Trophoblast cell (in vitro differentiated cells and primary cell): ENCODE results near the gene DOCK3.

ENCODE experiments used
- DNase-seq, 2 donors: peaks; one replicate each; pipeline ENCODE4 v3.0.0-alpha.2; 2016
- H2AFZ ChIP-seq: 2 replicates; pipeline ENCODE4 v1.6.1; 2013; ENCODE audit warnings: low read length, moderate library complexity, mild to moderate bottlenecking; ENCODE audit not compliant: insufficient read depth, poor library complexity
- H2AK5ac ChIP-seq: 2 replicates; pipeline ENCODE4 v1.6.1; 2013; ENCODE audit warnings: mild to moderate bottlenecking, low read length
- H2BK120ac ChIP-seq: 2 replicates; pipeline ENCODE4 v1.6.1; 2013; ENCODE audit warnings: low read length, mild to moderate bottlenecking, moderate library complexity; ENCODE audit not compliant: insufficient read depth, poor library complexity
- H2BK12ac ChIP-seq: 2 replicates; pipeline ENCODE4 v1.6.1; 2013; ENCODE audit warnings: mild to moderate bottlenecking, low read length, moderate library complexity
- H2BK5ac ChIP-seq: 2 replicates; pipeline ENCODE4 v1.6.1; 2013; ENCODE audit warnings: low read length, low read depth, moderate library complexity, mild to moderate bottlenecking; ENCODE audit not compliant: poor library complexity
- H3K14ac ChIP-seq: 2 replicates; pipeline ENCODE4 v1.6.1; 2013; ENCODE audit warnings: mild to moderate bottlenecking, low read length
- H3K18ac ChIP-seq: 2 replicates; pipeline ENCODE4 v1.6.1; 2013; ENCODE audit warnings: mild to moderate bottlenecking, low read length
- H3K23ac ChIP-seq: 2 replicates; pipeline ENCODE4 v1.6.1; 2013; ENCODE audit warnings: low read length
- H3K27ac ChIP-seq: 2 replicates; pipeline ENCODE4 v1.5.1; 2013; ENCODE audit warnings: low read depth, mild to moderate bottlenecking, inconsistent platforms, low read length, moderate library complexity
- H3K27me3 ChIP-seq: 2 replicates; pipeline ENCODE4 v1.6.1; 2013; ENCODE audit warnings: inconsistent platforms, mild to moderate bottlenecking, low read length, moderate library complexity; ENCODE audit not compliant: insufficient read depth
- H3K36me3 ChIP-seq, 2 experiments: 1 replicate in 1 of 2; 2 replicates in 1 of 2; pipeline ENCODE4 v1.6.1; 2013; ENCODE audit warnings: low read length in 2 of 2, mild to moderate bottlenecking in 2 of 2, moderate library complexity in 1 of 2; ENCODE audit not compliant: insufficient read depth in 2 of 2, control insufficient read depth in 1 of 2
- H3K4ac ChIP-seq: 2 replicates; pipeline ENCODE4 v1.6.1; 2013; ENCODE audit warnings: low read depth, mild to moderate bottlenecking, low read length, moderate library complexity
- H3K4me1 ChIP-seq, 2 experiments: 1 replicate in 1 of 2; 2 replicates in 1 of 2; pipeline ENCODE4 v1.6.1; 2013; ENCODE audit warnings: low read length in 2 of 2, mild to moderate bottlenecking in 2 of 2, moderate library complexity in 1 of 2; ENCODE audit not compliant: insufficient read depth in 2 of 2, control insufficient read depth in 1 of 2
- H3K4me2 ChIP-seq: 2 replicates; pipeline ENCODE4 v1.6.1; 2013; ENCODE audit warnings: inconsistent platforms, mild to moderate bottlenecking, low read length, moderate library complexity
- H3K4me3 ChIP-seq: 2 replicates; pipeline ENCODE4 v1.5.1; 2013; ENCODE audit warnings: mild to moderate bottlenecking, low read depth, low read length, inconsistent platforms
- H3K79me1 ChIP-seq: one replicate; pipeline ENCODE4 v1.6.1; 2013; ENCODE audit warnings: low read length
- H3K79me2 ChIP-seq: 2 replicates; pipeline ENCODE4 v1.6.1; 2013; ENCODE audit warnings: low read length, mild to moderate bottlenecking; ENCODE audit not compliant: control insufficient read depth, insufficient read depth, poor library complexity
- H3K9ac ChIP-seq: 2 replicates; pipeline ENCODE4 v1.6.1; 2013; ENCODE audit warnings: mild to moderate bottlenecking, low read length
- H3K9me3 ChIP-seq: 2 replicates; pipeline ENCODE4 v1.6.1; 2013; ENCODE audit warnings: low read depth, mild to moderate bottlenecking, control low read depth, inconsistent platforms, low read length; ENCODE audit not compliant: insufficient read depth
- H4K12ac ChIP-seq: 2 replicates; pipeline ENCODE4 v1.6.1; 2013; ENCODE audit warnings: low read depth, mild to moderate bottlenecking, low read length, moderate library complexity
- H4K8ac ChIP-seq: 2 replicates; pipeline ENCODE4 v1.6.1; 2013; ENCODE audit warnings: low read depth, mild to moderate bottlenecking, low read length, moderate library complexity
- H4K91ac ChIP-seq: one replicate; pipeline ENCODE4 v1.6.1; 2013; ENCODE audit warnings: low read depth, mild to moderate bottlenecking, low read length, moderate library complexity
- WGBS: extraction: QIAGEN DNeasy Blood & Tissue Kit; methylation state at CpG from one replicate; pipeline ENCODE4 v1.1.7; 2013; ENCODE audit warnings: missing lambda C conversion rate; ENCODE audit not compliant: insufficient read length, insufficient coverage; ENCODE audit errors: extremely low coverage; 5-methylcytosine and 5-hydroxymethylcytosine counted together

The DOCK3 gene

DNA sequence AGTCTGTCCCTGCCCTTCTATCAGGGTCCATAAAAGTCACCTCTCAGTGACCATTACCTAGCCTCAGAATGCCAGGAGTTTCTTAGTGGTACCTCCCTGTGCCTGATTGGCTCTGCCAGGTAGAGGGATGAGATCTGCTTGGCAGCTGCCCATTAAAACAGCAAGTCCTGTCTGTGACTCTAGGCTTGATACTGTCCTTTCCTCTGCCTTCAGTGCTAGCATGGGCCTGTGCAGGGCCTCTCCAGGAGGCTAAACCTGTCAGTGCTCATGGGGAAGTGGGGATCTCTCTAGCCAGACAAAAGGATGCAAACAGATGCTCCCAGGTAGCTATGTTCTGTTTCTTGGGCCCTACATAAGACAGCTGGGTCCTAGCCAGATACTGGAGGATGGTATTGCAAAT is 700.4 kb downstream of the DOCK3 start:
- H3K14ac ChIP-seq: no peak overlapping the region
- peaks cover 5 to 26% of the 10 kb centered on the region in 2 experiments for H3K36me3 ChIP-seq
- H4K8ac ChIP-seq: no peak overlapping the region
- DNase-seq: no peak
- no peaks in the 10 kb centered on the region for H3K79me2 ChIP-seq
- H3K9ac ChIP-seq: no peak overlapping the region
- H3K4ac ChIP-seq: no peak overlapping the region
- H4K91ac ChIP-seq: no peak overlapping the region
- H3K4me1 ChIP-seq: no peaks in the 10 kb centered on the region
- no peak overlapping the region for H3K4me3 ChIP-seq
- H3K79me1 ChIP-seq: no peaks in the 10 kb centered on the region
- no peak overlapping the region for H3K23ac ChIP-seq
- no peak overlapping the region for H2BK5ac ChIP-seq
- no peak overlapping the region for H3K18ac ChIP-seq
- H3K27me3 ChIP-seq: no peaks in the 10 kb centered on the region
- no peak overlapping the region for H4K12ac ChIP-seq
- no peak overlapping the region for H3K27ac ChIP-seq
- H2AK5ac ChIP-seq: no peak overlapping the region
- H2BK120ac ChIP-seq: no peak overlapping the region
- H2AFZ ChIP-seq: no peak overlapping the region
- H2BK12ac ChIP-seq: no peak overlapping the region
- no peaks in the 10 kb centered on the region for H3K9me3 ChIP-seq
- H3K4me2 ChIP-seq: no peak overlapping the region

DNA sequence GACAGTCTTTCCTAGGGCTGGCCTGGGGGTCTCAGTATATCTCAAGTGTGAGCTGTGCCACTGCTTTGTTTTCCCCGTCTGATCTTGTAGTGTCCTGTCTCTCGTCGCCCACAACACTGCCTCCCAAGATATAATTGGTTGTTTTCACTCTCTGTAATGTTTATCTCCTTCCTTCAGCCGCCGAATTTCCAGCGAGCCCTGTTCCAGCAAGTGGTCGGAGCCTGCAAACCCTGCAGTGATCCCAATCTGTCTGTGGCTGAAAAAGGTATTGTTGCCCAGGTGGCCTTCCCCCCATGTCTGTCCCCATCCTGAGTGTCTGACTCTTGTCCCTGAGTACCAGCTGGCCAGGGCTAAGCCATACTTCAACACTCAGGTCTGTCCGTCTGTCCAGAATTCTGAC is 700.8 kb downstream of the DOCK3 start:
- H3K4me2 ChIP-seq: no peak overlapping the region
- WGBS: no CpG with 5 or more reads among the region's 8 CpGs

DNA sequence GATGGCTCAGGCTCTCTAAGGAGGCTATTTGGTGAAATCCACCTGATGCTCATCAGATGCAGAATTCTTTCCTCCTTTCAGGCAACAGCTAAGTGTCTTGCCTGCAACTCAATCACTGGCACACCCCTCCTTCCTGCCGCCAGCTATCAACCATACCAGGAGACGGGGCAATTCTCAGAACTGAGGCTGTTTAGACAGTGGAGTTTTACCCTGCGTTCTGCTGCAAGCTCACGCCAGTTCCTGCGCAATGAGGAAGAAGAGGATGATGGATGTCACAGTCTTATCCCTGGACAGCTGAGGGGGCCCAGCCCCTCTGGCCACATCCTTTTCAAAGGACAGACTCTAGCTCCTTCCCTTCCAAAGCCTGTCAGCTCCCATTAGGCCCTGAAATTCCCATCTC is 703.3 kb downstream of the DOCK3 start:
- Histone ChIP-seq H4K8ac (no peak overlapping the region), H3K27ac (no peak overlapping the region), H3K18ac (no peak overlapping the region), H2BK5ac (no peak overlapping the region), H3K79me2 (no peaks in the 10 kb centered on the region), H3K27me3 (no peaks in the 10 kb centered on the region), H3K4me2 (no peak overlapping the region), H3K4ac (no peak overlapping the region), H3K14ac (no peak overlapping the region), H4K91ac (no peak overlapping the region), H3K9me3 (peaks cover under 1% of the 10 kb centered on the region), H2AFZ (no peak overlapping the region), H2AK5ac (no peak overlapping the region), H3K23ac (no peak overlapping the region), H4K12ac (no peak overlapping the region), H3K79me1 (no peaks in the 10 kb centered on the region), H3K9ac (no peak overlapping the region), H3K36me3 (peaks cover 5 to 26% of the 10 kb centered on the region in 2 experiments), H3K4me3 (no peak overlapping the region), H3K4me1 (peaks cover 0 to 1% of the 10 kb centered on the region in 2 experiments), H2BK12ac (no peak overlapping the region), H2BK120ac (no peak overlapping the region)
- DNase-seq: no peak
- WGBS: no CpG with 5 or more reads among the region's 5 CpGs

More for the DNA sequence above, 700.8 kb downstream of the DOCK3 start:
- Histone ChIP-seq H2BK120ac (no peak overlapping the region), H3K4me1 (no peaks in the 10 kb centered on the region), H2BK5ac (no peak overlapping the region), H3K27ac (no peak overlapping the region), H3K9ac (no peak overlapping the region), H3K79me2 (no peaks in the 10 kb centered on the region), H3K9me3 (no peaks in the 10 kb centered on the region), H3K36me3 (peaks cover 5 to 26% of the 10 kb centered on the region in 2 experiments), H3K23ac (no peak overlapping the region), H3K18ac (no peak overlapping the region), H3K14ac (no peak overlapping the region), H3K79me1 (no peaks in the 10 kb centered on the region), H3K4me3 (no peak overlapping the region), H3K27me3 (no peaks in the 10 kb centered on the region), H2AFZ (no peak overlapping the region), H2BK12ac (no peak overlapping the region), H2AK5ac (no peak overlapping the region), H4K8ac (no peak overlapping the region), H4K91ac (no peak overlapping the region), H4K12ac (no peak overlapping the region), H3K4ac (no peak overlapping the region)
- no peak for DNase-seq

DNA sequence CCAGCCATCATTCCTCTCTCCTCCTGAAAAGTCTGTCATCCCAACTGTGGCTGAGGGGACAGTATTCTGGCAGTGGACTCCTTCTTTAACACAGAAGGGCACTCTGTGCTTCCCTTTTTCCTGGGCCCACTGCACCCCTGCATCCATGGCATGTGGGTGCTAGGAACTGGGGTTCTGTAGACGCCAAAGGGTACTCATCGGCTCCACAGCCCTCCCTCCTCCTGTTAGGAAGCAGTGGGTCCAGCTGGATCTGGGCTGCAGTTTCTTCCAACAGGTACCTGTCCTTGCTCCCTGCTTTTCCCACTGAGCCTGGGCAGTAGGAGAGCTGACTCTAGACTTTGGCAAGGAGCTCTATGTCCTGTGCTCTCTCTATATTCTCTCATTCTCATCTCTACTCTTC is 704.0 kb downstream of the DOCK3 start:
- WGBS: no CpG with 5 or more reads among the region's 2 CpGs
- H2BK5ac ChIP-seq: no peak overlapping the region

More for the DNA sequence above, 704.0 kb downstream of the DOCK3 start:
- H3K79me2 ChIP-seq: no peaks in the 10 kb centered on the region
- H3K79me1 ChIP-seq: no peaks in the 10 kb centered on the region
- H2AFZ ChIP-seq: no peak overlapping the region
- no peak overlapping the region for H3K14ac ChIP-seq
- no peak overlapping the region for H3K4me3 ChIP-seq
- no peak overlapping the region for H2BK12ac ChIP-seq
- no peak overlapping the region for H2AK5ac ChIP-seq
- no peak overlapping the region for H3K9ac ChIP-seq
- H3K23ac ChIP-seq: no peak overlapping the region
- no peak overlapping the region for H4K91ac ChIP-seq
- H3K27me3 ChIP-seq: no peaks in the 10 kb centered on the region
- no peak overlapping the region for H3K18ac ChIP-seq
- H3K27ac ChIP-seq: no peak overlapping the region
- H2BK120ac ChIP-seq: no peak overlapping the region
- H3K4ac ChIP-seq: no peak overlapping the region
- peaks cover 3 to 26% of the 10 kb centered on the region in 2 experiments for H3K36me3 ChIP-seq
- peaks cover 2% of the 10 kb centered on the region for H3K9me3 ChIP-seq
- no peak overlapping the region for H4K8ac ChIP-seq
- no peak for DNase-seq
- no peak overlapping the region for H3K4me2 ChIP-seq
- H3K4me1 ChIP-seq: peaks cover 0 to 5% of the 10 kb centered on the region in 2 experiments
- H4K12ac ChIP-seq: no peak overlapping the region
